Hematopoietic multipotent progenitor cell treated with erythropoietin and hydrocortisone succinate and interleukin-3 and kit ligand, for 15 days (in vitro differentiated cells): ENCODE results near the gene MSL3B.

ENCODE experiments used
- DNase-seq: peaks from one replicate; pipeline ENCODE4 v3.0.0-alpha.2; 2015; ENCODE audit warnings: low spot score

Gene MSL3B

DNA sequence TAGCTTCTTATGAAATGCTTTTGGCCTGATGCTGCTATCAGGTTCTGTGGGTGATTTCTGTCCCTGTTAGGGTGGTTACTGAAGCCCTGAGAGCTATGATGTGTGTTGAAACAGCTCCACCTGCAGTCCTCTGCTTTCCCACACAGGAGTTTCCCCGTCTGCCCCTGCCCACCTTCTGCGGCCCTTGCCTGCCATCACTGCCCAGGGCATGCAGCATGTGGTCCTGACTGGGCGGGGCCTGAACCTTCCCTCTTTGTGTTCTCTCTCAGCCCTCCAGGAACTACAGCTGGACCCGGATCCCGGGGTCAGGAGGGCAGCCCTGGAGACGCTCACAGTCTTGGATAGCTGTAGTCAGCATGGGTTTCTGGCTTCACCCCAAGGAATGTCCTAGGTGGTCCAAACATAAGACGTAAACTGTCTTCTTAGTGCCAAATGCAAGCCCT, 35.3 kb downstream of the MSL3B start:
- peak; percentile 27 for DNase-seq

DNA sequence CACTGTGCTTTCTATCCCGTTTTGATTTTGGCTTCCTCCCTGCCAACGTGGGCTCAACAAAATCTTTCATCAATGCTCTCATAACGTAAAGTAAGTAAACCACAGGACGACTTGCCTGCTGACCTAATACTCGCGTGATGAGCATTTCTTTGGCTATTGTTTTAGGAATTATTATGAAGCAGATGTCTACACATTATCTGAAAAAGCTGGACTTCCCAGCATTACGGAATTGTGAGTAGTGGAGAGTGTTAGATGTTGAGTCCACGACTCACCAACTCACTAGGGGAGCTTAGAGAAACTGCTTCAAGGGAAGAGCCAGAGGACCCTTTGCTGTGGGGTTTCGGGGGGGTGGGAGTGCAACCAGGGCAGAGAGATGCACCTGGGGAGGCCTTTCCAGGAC, 35.8 kb downstream of the MSL3B start:
- no peak for DNase-seq

DNA sequence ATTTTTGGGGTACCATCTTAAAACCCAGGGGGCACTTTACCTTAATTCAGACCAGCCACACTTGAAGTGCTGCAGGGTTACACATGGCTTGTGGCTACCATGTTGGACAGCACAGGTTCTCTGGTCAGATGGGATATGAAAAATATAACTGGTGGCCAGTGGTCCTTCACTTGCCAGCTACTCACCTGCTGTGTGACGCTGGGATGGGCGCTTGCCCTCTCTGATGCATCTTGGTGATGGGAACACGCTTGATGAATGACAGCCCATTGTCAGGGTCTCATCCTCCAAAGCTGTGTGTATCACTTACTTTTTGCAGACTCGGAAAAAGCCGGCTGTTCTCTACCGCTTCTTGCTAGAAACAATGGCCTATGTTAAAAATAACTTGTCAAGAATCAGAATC, 36.3 kb downstream of the MSL3B start:
- no peak for DNase-seq

DNA sequence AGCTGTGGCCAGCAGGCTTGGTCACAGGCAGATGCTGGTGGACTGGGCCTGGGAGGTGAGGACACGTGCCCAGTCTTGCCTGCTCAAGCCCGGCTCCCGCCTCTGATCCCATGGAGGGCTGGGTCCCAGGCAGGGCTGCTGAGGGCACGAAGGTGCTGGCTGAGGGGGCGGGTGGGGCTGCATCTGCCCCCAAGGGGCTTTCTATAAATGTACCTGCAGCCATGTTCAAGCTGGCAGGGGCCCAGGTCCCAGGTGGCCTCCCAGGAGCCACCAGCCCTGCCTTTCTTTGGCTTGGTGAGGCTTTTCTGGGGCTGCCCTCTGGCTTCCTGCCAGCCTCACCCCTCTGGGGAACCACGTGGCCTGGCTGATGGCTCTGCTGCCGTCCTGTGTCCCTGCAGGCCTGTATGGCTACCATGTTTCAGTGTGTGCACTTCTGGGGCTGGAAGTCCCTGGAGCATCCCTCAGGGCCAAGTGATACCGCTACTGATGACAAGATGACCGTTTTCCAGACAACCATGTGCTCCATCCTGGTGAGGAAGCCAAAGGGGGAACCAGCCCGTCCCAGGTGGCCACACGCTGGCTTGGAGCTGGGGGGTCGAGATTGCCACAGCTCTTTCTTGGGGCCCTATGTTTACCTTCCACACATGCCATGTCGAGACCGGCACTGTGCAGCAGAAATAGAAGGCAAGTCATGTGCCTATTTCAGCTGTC, 37.0 kb downstream of the MSL3B start:
- DNase-seq: no peak

DNA sequence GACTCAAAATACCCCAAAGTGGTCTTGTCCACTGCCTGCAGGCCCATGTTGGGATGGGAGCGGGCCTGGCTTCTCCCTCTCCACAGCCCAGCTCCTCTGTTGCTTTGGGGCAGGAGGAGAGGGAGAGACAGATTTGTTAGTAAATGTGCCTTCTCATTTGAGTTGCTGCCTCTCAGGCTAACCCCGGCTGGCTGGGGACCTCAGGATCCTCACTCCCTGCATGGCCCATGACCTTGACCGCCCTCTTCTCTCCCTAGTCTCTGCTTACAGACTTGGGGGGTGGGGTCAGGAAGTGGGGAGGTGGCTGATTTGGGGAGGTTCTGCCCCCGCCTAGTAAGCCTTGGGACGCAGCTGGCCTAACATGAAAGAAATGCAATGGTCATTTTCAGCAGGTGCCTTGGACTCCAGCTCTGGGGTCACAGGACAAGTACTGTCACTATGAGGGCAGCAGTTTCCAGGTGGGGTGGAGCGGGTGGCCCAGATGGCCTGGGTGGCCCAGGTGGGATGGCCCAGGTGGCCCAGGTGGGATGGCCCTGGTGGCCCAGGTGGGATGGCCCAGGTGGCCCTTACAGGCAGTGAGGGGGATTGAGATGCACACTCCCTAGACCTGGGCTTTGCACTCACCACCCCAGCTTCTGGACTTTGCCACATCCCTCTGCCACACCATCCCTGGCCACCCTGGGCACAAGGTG, 37.9 kb downstream of the MSL3B start:
- no peak for DNase-seq

DNA sequence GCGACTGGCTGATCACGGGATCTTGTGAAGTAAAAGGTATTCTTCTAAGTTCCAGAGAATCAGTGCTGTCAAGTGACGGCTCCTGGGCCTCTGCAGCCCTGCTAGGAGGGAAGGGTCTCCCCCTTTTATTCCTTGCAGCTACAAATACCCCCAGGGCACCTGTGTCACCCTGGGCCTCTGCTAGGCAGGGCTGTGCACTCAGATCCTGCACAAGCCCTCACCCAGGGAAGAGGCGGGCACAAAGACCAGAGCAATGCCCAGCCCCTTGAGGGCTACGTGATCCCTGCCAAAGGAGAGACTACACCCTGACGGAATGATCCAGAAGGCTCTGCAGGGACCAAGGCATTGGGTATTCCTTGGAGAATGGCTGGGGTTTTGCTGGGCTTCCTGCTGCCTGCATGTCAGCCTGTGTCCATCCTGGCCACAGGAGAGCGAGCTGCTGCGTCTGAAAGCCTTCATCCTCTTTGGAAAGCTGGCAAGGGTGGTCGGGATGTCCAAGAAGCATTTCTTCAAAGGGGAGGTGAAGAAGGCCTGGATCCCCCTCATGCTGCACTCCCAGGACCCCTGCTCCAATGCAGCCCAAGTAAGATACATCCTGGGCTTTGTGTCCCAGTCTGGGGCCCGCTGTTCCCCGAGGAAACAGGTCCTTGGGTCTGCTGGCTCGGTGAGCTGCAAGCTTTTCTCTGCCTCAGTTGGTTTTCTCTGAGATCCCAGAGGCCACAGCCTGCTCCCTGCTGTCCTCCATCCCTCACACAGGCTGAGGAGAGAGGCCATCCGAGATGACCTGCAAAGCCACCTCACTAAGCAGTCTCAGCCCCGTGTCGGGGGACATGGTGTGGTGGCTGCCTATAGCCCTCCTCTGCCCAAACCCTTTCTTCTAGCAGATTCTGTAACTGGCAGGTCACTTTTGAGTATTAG, 38.7 kb downstream of the MSL3B start:
- no peak for DNase-seq

DNA sequence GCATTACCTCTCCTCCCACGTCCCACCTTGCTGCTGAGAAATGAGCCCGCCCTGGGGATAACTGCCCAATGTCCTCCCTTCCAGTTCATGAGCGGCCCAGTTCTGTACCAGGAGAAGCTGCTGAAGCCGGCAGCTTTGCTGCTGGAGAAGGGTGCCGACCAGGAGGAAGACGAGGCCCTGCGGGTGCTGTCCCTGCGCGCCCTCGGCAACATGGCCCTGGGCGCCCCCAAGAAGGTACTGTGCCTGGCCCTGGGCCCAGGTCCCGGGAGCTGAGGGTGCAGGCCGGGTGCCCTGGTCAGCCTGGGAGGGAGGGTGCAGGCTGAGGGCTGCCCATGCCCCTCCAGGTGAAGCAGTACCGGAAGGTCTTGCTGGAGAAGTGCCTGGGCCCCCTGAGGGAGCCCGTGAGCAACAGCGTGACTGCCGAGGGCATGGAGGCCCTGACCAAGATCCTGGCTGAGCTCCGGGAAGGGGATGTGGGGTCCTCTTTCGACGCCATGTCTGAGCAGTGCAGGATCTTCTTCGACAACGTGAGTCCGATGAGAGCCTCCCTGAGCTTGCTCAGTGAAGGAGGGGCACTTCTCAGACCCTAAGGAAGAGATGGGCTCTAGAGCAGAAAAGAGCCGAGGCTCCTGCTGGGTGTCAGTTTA, 39.5 kb downstream of the MSL3B start:
- DNase-seq: no peak

DNA sequence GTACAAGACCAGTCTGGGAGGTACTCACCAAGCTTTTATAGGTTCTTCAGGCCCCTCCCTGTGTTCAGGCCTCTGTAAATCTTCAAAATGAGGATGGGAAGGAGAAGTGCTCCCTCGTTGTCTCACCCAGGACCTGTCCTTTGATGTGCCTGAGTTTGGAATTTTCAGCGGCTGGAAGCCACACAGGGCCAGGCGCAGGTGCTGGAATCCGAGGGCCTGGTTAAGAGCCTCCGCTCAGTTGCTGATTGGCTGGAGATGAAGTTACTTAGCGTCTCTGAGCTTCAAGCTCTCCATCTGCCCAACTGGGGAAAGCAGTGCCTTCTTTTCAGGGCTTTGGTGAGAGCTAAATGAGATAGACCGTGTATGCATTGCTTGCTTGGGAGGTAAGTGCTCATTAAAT, 43.8 kb downstream of the MSL3B start:
- DNase-seq: no peak

DNA sequence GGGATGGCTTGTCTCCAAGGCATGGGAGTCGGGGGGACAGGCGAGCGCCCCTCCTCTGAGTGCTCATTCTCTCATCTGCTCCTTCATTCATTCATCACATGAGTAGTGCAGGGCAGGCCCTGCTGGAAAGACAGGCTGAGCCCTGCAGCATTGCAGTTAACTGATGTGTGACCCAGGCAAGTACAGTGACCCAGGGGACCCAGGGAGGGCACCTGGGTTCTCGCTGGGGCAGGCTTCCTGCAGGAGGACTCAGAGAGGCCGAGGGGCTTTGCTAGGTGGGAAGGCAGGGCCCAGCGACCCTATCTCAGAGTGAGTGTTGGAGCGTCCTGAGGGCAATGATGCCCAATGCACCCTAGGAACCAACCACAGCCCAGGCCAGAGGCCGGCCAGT, 44.5 kb downstream of the MSL3B start:
- no peak for DNase-seq

DNA sequence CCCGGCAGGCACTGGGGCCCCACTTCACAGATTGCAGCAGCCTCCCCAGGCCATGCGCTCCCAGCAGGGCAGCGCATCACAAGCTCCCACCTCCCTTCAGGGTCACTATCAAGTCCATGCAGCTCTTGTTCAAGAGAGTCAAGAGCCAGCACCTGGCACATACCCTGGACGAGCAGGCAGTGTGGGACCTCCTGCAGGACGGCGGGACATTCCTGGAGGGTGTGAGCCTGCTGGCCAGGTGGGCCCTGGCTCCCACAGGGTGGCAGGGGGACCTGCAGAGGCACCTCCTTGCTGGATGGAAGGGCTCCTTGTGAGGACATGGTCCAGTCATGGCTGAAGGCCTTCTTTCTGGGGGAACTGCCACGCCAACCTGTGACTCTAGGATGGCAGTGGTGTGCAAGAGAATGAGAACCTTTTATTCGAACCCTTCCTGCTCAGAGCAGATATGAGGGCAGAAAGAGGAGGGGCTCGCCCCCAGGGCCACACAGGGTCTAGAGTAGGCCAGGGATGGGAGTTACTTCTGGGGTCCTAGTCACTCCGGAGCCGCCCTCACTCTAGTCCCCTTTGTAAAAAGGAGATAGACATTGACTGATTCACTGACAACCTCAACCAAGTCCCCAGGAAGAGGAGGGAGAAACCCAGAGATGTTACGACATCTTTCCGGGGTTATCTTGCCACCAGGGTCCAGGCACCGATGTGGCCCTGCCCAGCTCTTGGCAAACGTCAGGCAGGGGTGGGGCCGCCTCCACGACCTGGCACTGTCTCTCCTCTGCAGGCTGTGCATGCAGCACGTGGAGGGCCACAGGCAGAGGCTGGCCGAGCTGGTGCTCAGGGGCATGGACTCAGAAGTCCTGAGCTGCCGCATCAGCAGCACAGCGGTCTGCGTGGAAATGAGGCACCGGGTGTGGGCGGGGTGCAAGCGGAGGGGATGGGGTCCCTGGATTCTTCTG, 45.1 kb downstream of the MSL3B start:
- DNase-seq: peak; percentile 83

DNA sequence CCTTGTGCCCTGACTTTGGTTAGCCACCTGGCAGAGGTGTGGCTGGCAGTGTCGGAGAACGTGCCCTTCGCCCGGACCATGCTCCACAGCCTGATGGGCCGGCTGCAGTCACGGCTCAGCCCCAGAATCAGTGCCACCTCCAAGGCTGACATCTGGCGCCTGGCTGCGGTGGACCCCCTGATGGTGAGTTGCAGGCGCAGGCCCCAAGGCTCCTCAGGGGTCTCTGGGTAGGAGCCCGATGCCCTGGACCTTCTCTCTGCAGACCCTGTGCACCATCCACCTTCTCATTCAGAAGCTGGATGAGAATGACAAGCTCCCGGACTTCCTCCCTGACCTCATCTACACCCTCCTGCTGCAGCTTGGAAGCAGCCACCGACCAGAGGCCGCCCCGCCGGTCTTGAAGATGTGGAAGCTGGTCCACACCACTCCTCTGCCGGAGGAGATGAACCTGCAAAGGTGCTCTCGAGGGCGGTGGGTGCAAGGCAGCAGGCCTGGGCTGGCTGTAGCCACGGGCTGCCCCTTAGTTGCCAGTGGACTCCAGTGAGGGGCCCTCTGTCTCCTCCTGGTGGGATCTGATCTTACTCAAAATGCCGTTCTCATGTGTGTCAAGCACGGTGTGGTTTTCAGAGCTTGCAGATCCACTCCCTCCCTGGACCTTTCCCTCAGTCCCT, 46.0 kb downstream of the MSL3B start:
- DNase-seq: no peak

DNA sequence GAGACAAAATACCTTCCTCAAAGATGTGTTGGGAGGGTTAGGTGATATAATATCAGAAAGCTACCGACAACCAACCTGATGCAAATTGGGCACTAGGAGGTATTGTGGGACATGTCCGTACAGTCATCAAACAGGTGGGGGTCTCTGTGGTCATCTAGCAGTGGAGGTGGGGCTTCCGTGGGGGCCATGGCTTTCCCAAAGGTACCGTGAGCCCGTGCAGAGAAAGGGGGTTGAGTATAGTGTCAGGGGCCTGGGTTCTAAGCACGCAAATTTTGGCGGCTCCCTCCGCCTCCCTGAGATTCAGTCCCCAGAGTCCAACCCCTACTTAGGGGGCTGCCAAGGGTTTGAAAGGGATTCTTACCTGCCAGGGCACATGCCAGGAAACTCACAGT, 46.5 kb downstream of the MSL3B start:
- DNase-seq: no peak

DNA sequence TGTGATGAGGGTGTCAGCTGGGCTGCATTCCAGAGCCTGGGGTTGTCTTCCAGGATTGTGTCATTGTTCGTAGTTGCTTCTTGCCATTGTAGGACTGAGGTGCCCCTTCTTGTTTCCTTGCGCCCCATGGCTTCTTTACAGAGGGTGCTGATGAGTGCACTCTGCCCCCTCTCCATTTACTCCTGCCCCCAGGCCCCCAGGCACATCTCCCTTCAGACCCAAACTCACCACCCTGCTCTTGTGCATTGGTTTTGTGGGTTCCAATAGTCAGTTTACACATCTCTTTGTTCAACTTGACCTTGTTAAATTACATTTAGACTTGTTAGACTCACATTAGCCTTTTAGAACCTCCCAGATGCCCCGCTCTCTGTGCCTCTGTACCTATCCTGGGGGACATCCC, 47.0 kb downstream of the MSL3B start:
- no peak for DNase-seq

DNA sequence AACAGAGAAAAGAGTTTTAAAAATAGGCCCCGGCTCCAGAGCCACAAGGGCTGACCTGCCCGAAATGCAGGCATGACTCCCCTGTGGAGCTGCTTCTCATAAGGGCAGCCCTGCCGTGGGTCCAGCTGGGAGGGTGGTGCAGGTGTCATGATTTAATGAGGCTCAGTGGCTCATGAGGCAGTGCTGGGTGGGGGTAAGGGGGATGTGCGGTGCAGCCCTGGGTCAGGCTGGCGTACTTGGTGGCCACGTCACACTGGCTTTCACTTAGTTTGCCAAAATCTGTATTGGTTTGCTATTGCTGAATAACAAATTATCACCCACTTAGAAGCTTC, 47.4 kb downstream of the MSL3B start:
- no peak for DNase-seq

DNA sequence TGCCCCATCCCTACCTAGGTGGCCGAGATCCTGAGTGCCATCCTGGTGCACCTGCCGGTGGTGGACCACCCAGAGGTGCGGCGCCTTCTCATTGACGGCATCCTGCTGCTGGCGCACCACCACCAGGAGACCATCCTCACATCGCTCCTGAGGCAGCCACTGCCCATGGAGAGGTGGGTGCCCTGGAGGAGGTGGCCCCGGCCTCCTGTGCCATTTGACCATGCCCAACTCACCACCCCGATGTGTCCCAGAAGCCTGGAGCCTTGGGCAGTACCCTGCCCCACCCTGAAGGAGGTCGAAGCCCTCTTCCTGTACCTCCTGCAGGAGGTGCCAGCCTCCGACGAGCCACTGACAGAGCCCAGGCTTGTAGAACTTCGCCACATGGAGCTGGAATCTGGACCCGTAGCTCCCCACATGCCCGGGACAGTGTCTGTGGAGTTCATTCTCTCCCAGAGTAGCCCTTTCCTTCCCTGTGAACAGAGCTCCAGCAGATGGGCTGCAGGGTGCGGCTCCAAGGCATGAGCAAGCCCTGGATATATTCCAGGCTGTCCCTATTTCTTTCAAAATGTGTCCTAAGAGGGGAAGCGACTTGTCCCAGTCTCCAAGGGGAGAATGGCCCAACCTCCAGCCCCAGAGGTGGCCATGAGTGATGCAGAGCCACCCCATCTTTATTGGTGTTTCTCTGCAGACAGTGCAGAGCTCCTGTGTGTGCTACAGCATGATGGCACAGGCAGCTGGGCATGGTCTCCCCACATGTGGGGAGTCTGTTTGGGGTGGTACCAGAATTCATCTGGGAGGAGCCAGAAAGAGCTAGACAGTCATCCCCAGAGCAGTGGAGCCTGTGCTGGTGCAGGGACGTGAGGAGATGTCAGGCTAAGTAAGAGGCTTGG, 48.1 kb downstream of the MSL3B start:
- no peak for DNase-seq

DNA sequence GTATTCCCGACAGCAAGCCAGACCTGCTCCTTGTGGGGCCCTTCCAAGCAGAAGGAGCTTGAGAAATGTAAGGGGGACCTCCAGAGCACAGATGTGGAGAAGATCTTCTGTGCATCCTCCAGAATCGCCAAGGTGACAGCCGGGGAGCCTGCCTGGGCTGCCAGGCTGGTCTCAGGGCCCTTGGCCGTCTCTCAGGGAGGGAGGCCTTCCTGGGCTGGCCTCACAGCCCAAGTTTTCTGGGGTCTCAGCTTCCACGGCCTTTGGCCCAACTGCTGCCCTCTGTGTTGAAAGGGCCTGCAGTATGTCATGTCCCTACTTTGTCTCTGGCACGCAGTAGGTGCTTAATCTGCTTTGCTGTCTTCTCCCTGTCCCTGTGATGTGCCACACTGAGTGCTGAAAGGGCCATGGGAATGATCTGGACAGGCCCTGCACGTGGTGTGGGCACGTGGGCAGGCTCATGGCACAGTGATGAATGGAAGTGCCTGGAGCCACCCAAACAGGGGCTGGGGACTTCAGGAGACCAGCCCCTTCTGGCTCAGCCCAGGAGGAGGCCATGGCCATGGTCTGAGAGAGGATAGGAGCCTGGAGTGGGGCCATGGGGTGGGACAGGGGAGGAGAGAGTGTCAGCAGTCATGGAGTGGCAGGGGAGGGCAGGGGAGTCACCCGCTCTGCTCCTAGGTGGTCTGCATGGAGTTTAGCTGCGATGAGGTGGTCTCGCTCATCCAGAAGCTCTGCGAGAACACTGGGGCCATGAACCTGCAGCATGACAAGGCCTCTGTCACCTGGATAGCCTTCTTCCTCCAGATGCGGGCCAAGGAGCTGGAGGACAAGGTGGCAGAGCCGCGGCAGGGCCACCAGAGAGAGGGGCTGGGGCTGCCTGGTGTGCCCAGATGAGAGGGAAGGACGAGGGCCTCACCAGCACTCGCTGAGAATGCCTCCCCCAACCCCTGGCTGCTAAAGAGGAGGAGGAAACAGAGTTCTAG, 49.3 kb downstream of the MSL3B start:
- no peak for DNase-seq

DNA sequence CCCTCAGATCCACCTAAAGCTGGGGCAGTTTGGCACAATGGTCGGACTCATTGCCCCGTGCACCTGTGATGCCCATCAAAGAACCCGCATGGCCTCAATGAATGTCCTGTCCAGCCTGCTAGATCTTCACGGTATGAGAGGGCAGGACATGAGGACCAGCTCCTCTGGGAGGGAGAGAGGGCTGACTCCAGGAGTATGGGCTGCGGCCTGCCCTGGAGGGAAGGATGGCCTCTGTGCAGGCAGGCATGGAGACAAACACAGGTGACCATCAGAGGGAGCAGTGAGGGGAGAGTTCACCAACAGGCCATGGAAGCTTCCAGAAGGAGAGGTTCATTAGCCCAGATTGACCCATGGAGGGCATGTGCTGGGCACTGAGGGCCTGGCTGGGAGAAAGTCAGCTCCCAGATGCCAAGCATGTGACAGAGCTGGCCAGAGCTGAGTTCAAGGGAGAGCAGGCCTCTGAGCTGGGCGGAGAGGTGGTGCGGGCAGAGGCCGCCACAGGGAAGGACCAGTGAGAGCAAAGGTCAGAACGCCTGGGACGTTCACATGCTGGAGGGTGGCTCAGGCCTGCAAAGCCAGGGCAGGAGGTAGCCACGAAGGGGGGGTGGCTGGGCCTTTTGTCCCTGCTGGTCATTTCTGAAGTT, 50.1 kb downstream of the MSL3B start:
- no peak for DNase-seq

DNA sequence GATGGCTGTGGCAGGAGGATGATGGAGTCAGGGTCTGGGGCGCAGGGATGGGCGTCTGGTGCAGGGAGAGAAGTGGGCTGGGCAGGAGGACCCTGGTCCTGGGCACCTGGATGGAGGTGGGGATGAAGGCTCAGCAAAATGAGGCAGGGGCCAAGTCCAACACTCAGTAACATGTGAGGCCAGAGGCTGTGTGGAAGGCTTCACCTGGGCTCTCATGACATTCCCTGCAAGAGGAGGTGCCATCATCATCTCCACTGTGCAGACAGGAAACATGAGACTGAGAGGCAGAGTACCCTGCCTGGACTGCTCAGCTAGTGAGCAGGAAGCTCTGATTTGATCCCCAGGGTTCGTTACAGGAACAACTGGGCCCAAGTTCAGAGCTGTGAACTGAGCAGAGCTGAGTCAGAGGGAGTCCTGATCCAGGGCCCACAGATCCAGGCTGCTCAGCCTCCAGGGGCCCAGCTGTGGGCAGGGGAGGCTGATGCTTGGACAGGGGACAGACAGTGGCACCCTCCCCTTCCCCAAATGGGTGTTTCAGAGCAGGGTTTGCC, 50.8 kb downstream of the MSL3B start:
- no peak for DNase-seq
